SU-DHL-6 (cell line): ENCODE measurements around the gene LINGO3.
A peak's percentile ranks its signal among the peaks of the same experiment; 100 is the strongest.

Experiments used
- H2AFZ ChIP-seq: fragments of 200-600 bp; sonication (generic); 2 replicates; pipeline ENCODE4 v1.6.1; 2014; ENCODE audit warnings: low read depth, mild to moderate bottlenecking, moderate library complexity, mixed read lengths, antibody characterized with exemption, low read length; ENCODE audit not compliant: severe bottlenecking
- H3F3A ChIP-seq: fragments of 200-600 bp; shearing (Covaris generic); 2 replicates; pipeline ENCODE4 v1.6.0; 2016; ENCODE audit warnings: antibody characterized with exemption, mild to moderate bottlenecking; ENCODE audit not compliant: insufficient read depth
- H3K27ac ChIP-seq: fragments of 200-600 bp; sonication (generic); 2 replicates; pipeline ENCODE4 v1.5.1; 2016; ENCODE audit warnings: low read depth, mild to moderate bottlenecking, low read length, moderate library complexity, mixed read lengths
- H3K27me3 ChIP-seq: fragments of 200-600 bp; sonication (generic), shearing (Covaris generic); 2 replicates; pipeline ENCODE4 v1.6.0; 2014; ENCODE audit warnings: mild to moderate bottlenecking, low read length
- H3K36me3 ChIP-seq: fragments of 200-600 bp; sonication (generic); 2 replicates; pipeline ENCODE4 v1.6.1; 2014; ENCODE audit warnings: mild to moderate bottlenecking, low read length, mixed read lengths
- H3K4me2 ChIP-seq: fragments of 300-600, 200-600 bp; shearing (Covaris generic), sonication (generic); 2 replicates; pipeline ENCODE4 v1.6.0; 2014; ENCODE audit warnings: low read length, low read depth, mild to moderate bottlenecking; ENCODE audit not compliant: poor library complexity, severe bottlenecking
- H3K4me3 ChIP-seq: fragments of 200-600 bp; sonication (generic); 2 replicates; pipeline ENCODE4 v1.5.1; 2014; ENCODE audit warnings: antibody characterized with exemption, low read length, mild to moderate bottlenecking, mixed read lengths; ENCODE audit not compliant: insufficient read depth, poor library complexity, severe bottlenecking
- H3K79me2 ChIP-seq: fragments of 200-600 bp; sonication (generic); 2 replicates; pipeline ENCODE4 v1.6.1; 2014; ENCODE audit warnings: mild to moderate bottlenecking, low read length, moderate library complexity; ENCODE audit not compliant: insufficient read depth
- H3K9ac ChIP-seq: fragments of 200-600 bp; sonication (generic); 2 replicates; pipeline ENCODE4 v1.7.0; 2014; ENCODE audit warnings: mild to moderate bottlenecking, low read length
- H3K9me2 ChIP-seq: fragments of 200-600 bp; sonication (generic); replicated peaks from 2 replicates; pipeline ENCODE4 v1.6.1; 2014; ENCODE audit warnings: low read length; ENCODE audit not compliant: insufficient read depth
- H3K9me3 ChIP-seq: fragments of 200-600 bp; sonication (generic); 2 replicates; pipeline ENCODE4 v1.6.1; 2014; ENCODE audit warnings: low read length, mixed read lengths; ENCODE audit not compliant: insufficient read depth
- H4K20me1 ChIP-seq: fragments of 200-600 bp; sonication (generic); 2 replicates; pipeline ENCODE4 v1.6.1; 2014; ENCODE audit warnings: low read depth, mild to moderate bottlenecking, antibody characterized with exemption, low read length, moderate library complexity, mixed read lengths
- CTCF ChIP-seq: fragments of 200-600 bp; sonication (generic); IDR thresholded peaks from one replicate; pipeline ENCODE4 v1.5.1; 2017; ENCODE audit warnings: antibody characterized with exemption, mild to moderate bottlenecking, low read length, moderate library complexity; ENCODE audit not compliant: insufficient read depth, poor library complexity, severe bottlenecking
- EZH2phosphoT487 ChIP-seq: fragments of 200-600 bp; sonication (generic), shearing (Covaris generic); conservative IDR thresholded peaks from 2 replicates; pipeline ENCODE4 v1.6.1; 2018; ENCODE audit warnings: mild to moderate bottlenecking, antibody characterized with exemption, low read length, moderate library complexity, mixed read lengths

The LINGO3 gene

GRCh38 chr19:2266183-2266993 is 41.6 kb downstream of the LINGO3 start:
- Histone ChIP-seq H3K4me3 (no peak overlapping the region), H3K79me2 (peaks cover 19% of the 10 kb centered on the region), H3K36me3 (no peaks in the 10 kb centered on the region), H3K27ac (no peak overlapping the region), H3K27me3 (no peaks in the 10 kb centered on the region), H3F3A (peaks cover 8% of the 10 kb centered on the region), H4K20me1 (no peaks in the 10 kb centered on the region; the same call in 1 of the 2 replicates), H3K4me2 (peak overlapping the region; percentile 19), H3K9me3 (no peaks in the 10 kb centered on the region), H3K9ac (peak overlapping the region; percentile 3; the same call in 1 of the 2 replicates), H2AFZ (no peak overlapping the region), H3K9me2 (no peaks in the 10 kb centered on the region)
- no peak for TF ChIP-seq CTCF
- TF ChIP-seq EZH2phosphoT487 = no peak

- no peaks in the 10 kb centered on the region for H3K79me2 ChIP-seq
- H3K9me2 ChIP-seq = no peaks in the 10 kb centered on the region
- TF ChIP-seq CTCF = peak; percentile 78
- no peak for TF ChIP-seq EZH2phosphoT487
- no peaks in the 10 kb centered on the region for H3K9me3 ChIP-seq
- no peaks in the 10 kb centered on the region for H3K27me3 ChIP-seq
- no peak overlapping the region for H2AFZ ChIP-seq
- H3K4me3 ChIP-seq = no peak overlapping the region
- H3K36me3 ChIP-seq = no peaks in the 10 kb centered on the region
- H3F3A ChIP-seq = peaks cover 22% of the 10 kb centered on the region
- H4K20me1 ChIP-seq = no peaks in the 10 kb centered on the region
- no peak overlapping the region for H3K4me2 ChIP-seq
- H3K27ac ChIP-seq = no peak overlapping the region
- H3K9ac ChIP-seq = no peak overlapping the region
Measured at GRCh38 chr19:2261438-2262172, 46.3 kb downstream of the LINGO3 start.

- no peaks in the 10 kb centered on the region for H3K9me2 ChIP-seq
- H3K9ac ChIP-seq = no peak overlapping the region
- TF ChIP-seq CTCF = no peak
- TF ChIP-seq EZH2phosphoT487 = no peak
- H3K27ac ChIP-seq = peak overlapping the region; percentile 45
- no peak overlapping the region for H3K4me3 ChIP-seq
- no peaks in the 10 kb centered on the region for H3K36me3 ChIP-seq
- H3K9me3 ChIP-seq = no peaks in the 10 kb centered on the region
- no peaks in the 10 kb centered on the region for H4K20me1 ChIP-seq
- H3K79me2 ChIP-seq = no peaks in the 10 kb centered on the region
- no peak overlapping the region for H2AFZ ChIP-seq
- H3K4me2 ChIP-seq = peak overlapping the region; percentile 26
- H3K27me3 ChIP-seq = no peaks in the 10 kb centered on the region
- H3F3A ChIP-seq = peaks cover 32% of the 10 kb centered on the region
Measured at GRCh38 chr19:2260341-2260805, 47.6 kb downstream of the LINGO3 start.
